AG04450 (cell line): Measurements from ENCODE around the gene APEX1. TPM values are rescaled to one million over a fixed set of nuclear protein-coding genes. Genes with fewer than 3 reads are reported as not detected.

Experiments used
- CTCF ChIA-PET: fragments of 300-600, 350-600 bp; formaldehyde crosslinking; extraction: SDS; loops from one replicate; lab custom pipeline; 2022; ENCODE audit warnings: antibody characterized with exemption, inconsistent platforms; lab: Charles Lee
- POLR2A ChIA-PET: fragments of 350-600 bp; formaldehyde crosslinking; extraction: SDS; loops from one replicate; lab custom pipeline; 2021; ENCODE audit warnings: antibody characterized with exemption, inconsistent platforms; lab: Yijun Ruan, JAX
- DNase-seq: peaks from one replicate; pipeline ENCODE4 v3.0.0-alpha.2; 2011; ENCODE audit warnings: low read depth, low spot score
- H3K27ac ChIP-seq: one replicate; pipeline ENCODE4 v1.5.1; 2012; ENCODE audit warnings: low read depth, low read length, control low read depth
- H3K27me3 ChIP-seq: one replicate; pipeline ENCODE4 v1.6.0; 2012; ENCODE audit warnings: low read length; ENCODE audit not compliant: control insufficient read depth, insufficient read depth
- H3K4me3 ChIP-seq: 2 replicates; pipeline ENCODE4 v1.5.1; 2011; ENCODE audit warnings: mild to moderate bottlenecking, low read depth, low read length, control low read depth
- H3K9me3 ChIP-seq: 2 replicates; pipeline ENCODE4 v1.5.1; 2012; ENCODE audit warnings: low read length; ENCODE audit not compliant: control insufficient read depth, insufficient read depth
- CTCF ChIP-seq: IDR thresholded peaks from 2 replicates; pipeline ENCODE4 v1.5.1; 2011; ENCODE audit warnings: low read depth, low read length, control low read depth, inconsistent platforms
- polyA plus RNA-seq: library from polyadenylated mRNA; depleted of rRNA; stranded (reverse); fragments of >200 nt; gene quantifications from 2 replicates; pipeline ENCODE4 v1.2.3, GENCODE V29; 2011

APEX1 gene
- polyA plus RNA-seq, 1 experiment: 240 TPM

- ChIA-PET POLR2A (interaction anchor here (1.8 to 3.1 kb wide), 3 partner anchors 9 to 58 kb away, joined by 5 to 30 read pairs (median 13); partner anchors contain the start of genes APEX1, OSGEP, PIP4P1 and TEP1), CTCF (interaction anchor here (0.9 to 1.6 kb wide), 2 partner anchors 9 to 55 kb away, joined by 3 to 5 read pairs; partner anchors contain the start of gene PIP4P1)
- Histone ChIP-seq H3K4me3 (peak overlapping the region; percentile 95), H3K27ac (peak overlapping the region; percentile 11), H3K27me3 (no peaks in the 10 kb centered on the region), H3K9me3 (no peaks in the 10 kb centered on the region)
- DNase-seq: no peak
- no peak for TF ChIP-seq CTCF
Measured at GRCh38 chr14:20470603-20470901, 15.5 kb downstream of the APEX1 start.

GRCh38 chr14:20472536-20473169 is 17.6 kb downstream of the APEX1 start:
- ChIA-PET CTCF (interaction anchor here (0.7 to 2.4 kb wide), 2 partner anchors 145 to 166 kb away, joined by 3 to 6 read pairs; no protein-coding TSS in a partner anchor), POLR2A (no interaction called here)
- Histone ChIP-seq H3K9me3 (no peaks in the 10 kb centered on the region), H3K27me3 (no peaks in the 10 kb centered on the region), H3K27ac (no peak overlapping the region), H3K4me3 (no peak overlapping the region)
- DNase-seq: no peak
- no peak for TF ChIP-seq CTCF

GRCh38 chr14:20476776-20477175 is 21.8 kb downstream of the APEX1 start:
- no peak for TF ChIP-seq CTCF
- POLR2A ChIA-PET: interaction anchor here (1.0 kb wide), 1 partner anchor 11 kb away, joined by 3 read pairs; no protein-coding TSS in a partner anchor
- CTCF ChIA-PET: interaction anchor here (1.0 kb wide), 1 partner anchor 61 kb away, joined by 3 read pairs; no protein-coding TSS in a partner anchor
- Histone ChIP-seq H3K27me3 (no peaks in the 10 kb centered on the region), H3K4me3 (no peak overlapping the region), H3K27ac (no peak overlapping the region), H3K9me3 (no peaks in the 10 kb centered on the region)
- DNase-seq: no peak

- POLR2A ChIA-PET: interaction anchor here (1.0 kb wide), 1 partner anchor 10 kb away, joined by 3 read pairs; no protein-coding TSS in a partner anchor
- TF ChIP-seq CTCF: no peak
- H3K27me3 ChIP-seq: no peaks in the 10 kb centered on the region
- CTCF ChIA-PET: interaction anchor here (1.0 kb wide), 1 partner anchor 62 kb away, joined by 3 read pairs; no protein-coding TSS in a partner anchor
- no peak overlapping the region for H3K4me3 ChIP-seq
- H3K9me3 ChIP-seq: no peaks in the 10 kb centered on the region
- DNase-seq: no peak
- peak overlapping the region; percentile 11 for H3K27ac ChIP-seq
Measured at GRCh38 chr14:20477211-20477876, 22.3 kb downstream of the APEX1 start.

GRCh38 chr14:20478894-20479293 is 23.9 kb downstream of the APEX1 start:
- ChIA-PET POLR2A (no interaction called here), CTCF (no interaction called here)
- DNase-seq: no peak
- no peak for TF ChIP-seq CTCF
- H3K9me3 ChIP-seq: no peaks in the 10 kb centered on the region
- no peaks in the 10 kb centered on the region for H3K27me3 ChIP-seq
- H3K27ac ChIP-seq: no peak overlapping the region
- H3K4me3 ChIP-seq: no peak overlapping the region
